ENCODE results near the gene FHOD3.

Gene FHOD3

GRCh38 chr18:36378205-36378604, 80.7 kb downstream of the FHOD3 start:
- DNase-seq (ENCODE audit: low read depth in 2 of 2, low spot score in 1 of 2) = no peak

GRCh38 chr18:36379435-36379984, 82.0 kb downstream of the FHOD3 start:
- no peak for DNase-seq (ENCODE audit: low read depth in 2 of 2, low spot score in 1 of 2)

- DNase-seq (ENCODE audit: low read depth in 2 of 2, low spot score in 1 of 2) = no peak
These were observed 82.8 kb downstream of the FHOD3 start for GRCh38 chr18:36380173-36380827.

GRCh38 chr18:36381075-36381474, 83.6 kb downstream of the FHOD3 start:
- no peak for DNase-seq (ENCODE audit: low read depth in 2 of 2, low spot score in 1 of 2)

- DNase-seq (ENCODE audit: low read depth in 2 of 2, low spot score in 1 of 2) = no peak
These were observed 85.3 kb downstream of the FHOD3 start for GRCh38 chr18:36382854-36383253.

- no peak for DNase-seq (ENCODE audit: low read depth in 2 of 2, low spot score in 1 of 2)
These were observed 88.8 kb downstream of the FHOD3 start for GRCh38 chr18:36386150-36386920.

- DNase-seq (ENCODE audit: low read depth in 2 of 2, low spot score in 1 of 2) = no peak
These were observed 89.8 kb downstream of the FHOD3 start for GRCh38 chr18:36387310-36387709.

GRCh38 chr18:36388310-36388709, 90.8 kb downstream of the FHOD3 start:
- DNase-seq (ENCODE audit: low read depth in 2 of 2, low spot score in 1 of 2) = no peak

- no peak for DNase-seq (ENCODE audit: low read depth in 2 of 2, low spot score in 1 of 2)
These were observed 91.5 kb downstream of the FHOD3 start for GRCh38 chr18:36389027-36389426.

- DNase-seq (ENCODE audit: low read depth in 2 of 2, low spot score in 1 of 2) = no peak
These were observed 92.5 kb downstream of the FHOD3 start for GRCh38 chr18:36389811-36390581.

- no peak for DNase-seq (ENCODE audit: low read depth in 2 of 2, low spot score in 1 of 2)
These were observed 94.1 kb downstream of the FHOD3 start for GRCh38 chr18:36391426-36392145.

GRCh38 chr18:36392164-36392978, 94.9 kb downstream of the FHOD3 start:
- no peak for DNase-seq (ENCODE audit: low read depth in 2 of 2, low spot score in 1 of 2)

GRCh38 chr18:36392979-36393287, 95.4 kb downstream of the FHOD3 start:
- no peak for DNase-seq (ENCODE audit: low read depth in 2 of 2, low spot score in 1 of 2)

- no peak for DNase-seq (ENCODE audit: low read depth in 2 of 2, low spot score in 1 of 2)
These were observed 97.0 kb downstream of the FHOD3 start for GRCh38 chr18:36394486-36394885.

- DNase-seq (ENCODE audit: low read depth in 2 of 2, low spot score in 1 of 2) = no peak
These were observed 98.7 kb downstream of the FHOD3 start for GRCh38 chr18:36396190-36396589.

- DNase-seq (ENCODE audit: low read depth in 2 of 2, low spot score in 1 of 2) = no peak
These were observed 99.5 kb downstream of the FHOD3 start for GRCh38 chr18:36397033-36397432.

- no peak for DNase-seq (ENCODE audit: low read depth in 2 of 2, low spot score in 1 of 2)
These were observed 100.9 kb downstream of the FHOD3 start for GRCh38 chr18:36398419-36398818.

GRCh38 chr18:36399055-36399454, 101.5 kb downstream of the FHOD3 start:
- no peak for DNase-seq (ENCODE audit: low read depth in 2 of 2, low spot score in 1 of 2)

GRCh38 chr18:36401462-36401861, 103.9 kb downstream of the FHOD3 start:
- no peak for DNase-seq (ENCODE audit: low read depth in 2 of 2, low spot score in 1 of 2)

GRCh38 chr18:36402765-36403396, 105.4 kb downstream of the FHOD3 start:
- no peak for DNase-seq (ENCODE audit: low read depth in 2 of 2, low spot score in 1 of 2)

All from stimulated activated CD8-positive, alpha-beta memory T cell treated with anti-CD3 and anti-CD28 coated beads, Interleukin-4, amount 100 ng/mL, for 1 hour (primary cell).